Naive thymus-derived CD4-positive, alpha-beta T cell (primary cell): ENCODE results near the gene DEPDC1. TPM values are rescaled to one million over a fixed set of nuclear protein-coding genes. Genes with fewer than 3 reads are reported as not detected.
"Not testable (repeated sequence)": the region's sequence is repeated elsewhere in the genome, so short reads cannot be mapped to it uniquely, and the experiment has no call there.

Experiments used
- ATAC-seq: fragments of 150-1000 bp; cut with Tn5 transposase; 2 replicates; pipeline ENCODE4 v1.10.0; 2021; ENCODE audit warnings: mild to moderate bottlenecking, moderate library complexity
- CTCF ChIA-PET: fragments of 350-600 bp; sonication (Branson Sonifier 250); formaldehyde crosslinking; loops from one replicate; lab custom pipeline; 2021; ENCODE audit warnings: antibody characterized with exemption; lab: Charles Lee
- POLR2A ChIA-PET: fragments of 350-600 bp; sonication (Branson Sonifier 250); formaldehyde crosslinking; loops from one replicate; lab custom pipeline; 2021; ENCODE audit warnings: antibody characterized with exemption, inconsistent platforms; lab: Charles Lee
- DNase-seq, 9 donors: peaks; one replicate each; pipeline versions ENCODE4 v3.0.0 to v3.0.0-alpha.2; 2020 to 2022; ENCODE audit warnings: mixed read lengths in 1 of 9
- H3K27ac ChIP-seq: one replicate; pipeline ENCODE4 v1.7.0; 2013; ENCODE audit warnings: mild to moderate bottlenecking, low read depth, low read length, moderate library complexity
- H3K27me3 ChIP-seq, 2 donors: one replicate each; pipeline ENCODE4 v1.7.0; 2013; ENCODE audit warnings: low read length in 2 of 2, mild to moderate bottlenecking in 2 of 2, moderate library complexity in 2 of 2; ENCODE audit not compliant: control insufficient read depth in 2 of 2, insufficient read depth in 2 of 2
- H3K36me3 ChIP-seq, 3 experiments: 1 replicate in 2 of 3; 2 replicates in 1 of 3; pipeline ENCODE4 v1.7.0; 2013; ENCODE audit warnings: low read length in 3 of 3, mild to moderate bottlenecking in 3 of 3, moderate library complexity in 1 of 3; ENCODE audit not compliant: insufficient read depth in 3 of 3, control insufficient read depth in 2 of 3
- H3K4me1 ChIP-seq, 2 donors: one replicate each; pipeline ENCODE4 v1.7.0; 2013; ENCODE audit warnings: low read length in 2 of 2, mild to moderate bottlenecking in 2 of 2, moderate library complexity in 1 of 2; ENCODE audit not compliant: control insufficient read depth in 2 of 2, insufficient read depth in 2 of 2
- H3K4me3 ChIP-seq: 2 replicates; pipeline ENCODE4 v1.7.0; 2013; ENCODE audit warnings: mild to moderate bottlenecking, low read length
- H3K9me3 ChIP-seq, 3 experiments: 1 replicate in 2 of 3; 2 replicates in 1 of 3; pipeline ENCODE4 v1.7.0; 2013; ENCODE audit warnings: low read length in 3 of 3; ENCODE audit not compliant: control insufficient read depth in 2 of 3
- H3K27ac Mint-ChIP-seq, 9 donors: one replicate each; pipeline ENCODE4 v1.8.0; 2020 to 2022; ENCODE audit warnings: mixed read lengths in 9 of 9, mild to moderate bottlenecking in 8 of 9, moderate library complexity in 5 of 9, inconsistent platforms in 2 of 9
- H3K27me3 Mint-ChIP-seq, 5 donors: one replicate each; pipeline ENCODE4 v1.8.0; 2021 to 2022; ENCODE audit warnings: mixed read lengths in 5 of 5, mild to moderate bottlenecking in 1 of 5
- H3K36me3 Mint-ChIP-seq, 5 donors: one replicate each; pipeline ENCODE4 v1.8.0; 2020 to 2022; ENCODE audit warnings: mixed read lengths in 5 of 5, mild to moderate bottlenecking in 3 of 5, inconsistent platforms in 1 of 5
- H3K4me1 Mint-ChIP-seq, 7 donors: one replicate each; pipeline ENCODE4 v1.8.0; 2020 to 2022; ENCODE audit warnings: mixed read lengths in 7 of 7, mild to moderate bottlenecking in 3 of 7, inconsistent platforms in 1 of 7
- H3K4me3 Mint-ChIP-seq, 10 donors: one replicate each; pipeline ENCODE4 v1.8.0; 2020 to 2022; ENCODE audit warnings: mild to moderate bottlenecking in 10 of 10, mixed read lengths in 10 of 10, moderate library complexity in 6 of 10, inconsistent platforms in 2 of 10
- H3K9me3 Mint-ChIP-seq, 11 donors: one replicate each; pipeline ENCODE4 v1.8.0; 2020 to 2022; ENCODE audit warnings: mixed read lengths in 11 of 11, mild to moderate bottlenecking in 4 of 11, inconsistent platforms in 1 of 11, moderate library complexity in 1 of 11
- intact Hi-C, 2 donors: fragments of 100-400 bp; cut with micrococcal nuclease; formaldehyde crosslinking; loops; one replicate each; pipeline ENCODE4 v1.15.1; 2023
- polyA plus RNA-seq, 2 donors: library from polyadenylated mRNA; unstranded; fragments of 300-500 nt; fragmentation: Illumina TruSeq; gene quantifications; one replicate each; pipeline ENCODE4 v1.2.3, GENCODE V29; 2021
- total RNA-seq, 6 experiments: library from RNA in 5 of 6; stranded (reverse) in 5 of 6; gene quantifications; 1 replicate in 5 of 6; 2 replicates in 1 of 6; pipeline ENCODE4 v1.2.3 and lab custom pipeline; 2021 to 2026

DEPDC1 gene
- total and polyA plus RNA-seq, 7 experiments from 2014 or later: 0.13 to 12.6 (median 0.24) TPM; not detected in 4

DNA sequence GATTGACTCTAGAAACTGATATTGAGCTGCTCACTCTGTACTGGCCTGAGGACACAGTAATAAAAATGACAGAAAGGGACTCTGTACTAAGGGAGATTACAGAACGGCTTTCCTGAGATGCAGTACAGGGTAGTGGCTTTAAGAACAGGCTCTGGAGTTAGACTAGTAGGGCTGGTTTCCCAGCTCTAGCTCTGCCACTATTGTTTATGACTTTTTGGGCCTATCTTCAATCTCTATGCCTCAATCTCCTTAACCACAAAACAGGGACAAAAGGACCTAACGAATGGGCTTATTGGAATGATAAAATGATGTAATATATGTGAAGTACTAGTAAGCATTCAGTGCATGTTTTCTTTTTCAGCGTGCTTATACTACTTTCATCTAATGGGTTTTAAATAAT, 1.4 kb downstream of the DEPDC1 start:
- Histone ChIP-seq H3K4me1 (peaks cover 0 to 5% of the 10 kb centered on the region in 2 donors), H3K9me3 (no peaks in the 10 kb centered on the region), H3K36me3 (no peaks in the 10 kb centered on the region), H3K27ac (no peak overlapping the region), H3K27me3 (no peaks in the 10 kb centered on the region), H3K4me3 (no peak overlapping the region)
- peak overlapping the region; percentile 34 to 94 (median 81) for H3K4me3 Mint-ChIP-seq
- H3K9me3 Mint-ChIP-seq: peaks cover 0 to 4% (median 0%) of the 10 kb centered on the region in 11 donors
- H3K36me3 Mint-ChIP-seq: peaks cover 0 to 15% (median 0%) of the 10 kb centered on the region in 5 donors
- ChIA-PET CTCF (no interaction called here), POLR2A (no interaction called here)
- ATAC-seq (no peak), DNase-seq (no peak)
- H3K4me1 Mint-ChIP-seq: peaks cover 0 to 44% (median 13%) of the 10 kb centered on the region in 7 donors
- peak overlapping the region in 1 of 9 donors; percentile 87 for H3K27ac Mint-ChIP-seq
- H3K27me3 Mint-ChIP-seq: peaks cover 20 to 28% (median 25%) of the 10 kb centered on the region in 5 donors
- intact Hi-C loops: loop anchor here in 1 of 2 donors (5.0 to 10.0 kb wide), 3 partner anchors 1709 to 1917 kb away; partner anchors contain the start of genes ANKRD13C, CTH and LRRC40

DNA sequence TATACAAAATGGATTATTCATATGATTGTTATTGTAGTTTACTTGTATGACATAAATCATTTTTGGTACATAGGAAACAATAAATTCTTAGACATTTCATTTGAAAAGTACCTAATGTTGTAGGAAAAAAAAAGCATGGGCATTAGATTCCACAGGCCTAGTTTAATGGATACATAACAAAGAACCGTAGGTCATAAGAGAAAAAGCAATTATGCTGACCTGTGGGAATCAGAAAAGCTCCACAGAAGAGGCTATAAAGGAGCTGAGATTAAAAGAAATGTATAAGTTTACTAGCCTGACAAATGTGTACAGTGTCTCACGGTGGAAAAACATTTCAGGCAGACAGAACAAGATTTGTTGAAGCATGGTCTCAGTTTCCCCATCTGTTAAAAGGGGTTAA, 3.7 kb downstream of the DEPDC1 start:
- ChIA-PET CTCF (no interaction called here), POLR2A (no interaction called here)
- Histone ChIP-seq H3K27ac (no peak overlapping the region), H3K4me1 (peaks cover 0 to 5% of the 10 kb centered on the region in 2 donors), H3K9me3 (no peaks in the 10 kb centered on the region), H3K4me3 (no peak overlapping the region), H3K27me3 (no peaks in the 10 kb centered on the region), H3K36me3 (no peaks in the 10 kb centered on the region)
- H3K27ac Mint-ChIP-seq: no peak overlapping the region
- H3K36me3 Mint-ChIP-seq: peaks cover 0 to 23% (median 0%) of the 10 kb centered on the region in 5 donors
- H3K4me1 Mint-ChIP-seq: peaks cover 0 to 45% (median 13%) of the 10 kb centered on the region in 7 donors
- DNase-seq (no peak), ATAC-seq (no peak)
- peaks cover 8 to 19% (median 13%) of the 10 kb centered on the region in 5 donors for H3K27me3 Mint-ChIP-seq
- intact Hi-C loops: loop anchor here in 1 of 2 donors (10.0 kb wide), 2 partner anchors 1712 to 1862 kb away; partner anchors contain the start of genes ANKRD13C and LRRC40
- H3K9me3 Mint-ChIP-seq: peaks cover 0 to 4% (median 0%) of the 10 kb centered on the region in 11 donors
- H3K4me3 Mint-ChIP-seq: no peak overlapping the region

DNA sequence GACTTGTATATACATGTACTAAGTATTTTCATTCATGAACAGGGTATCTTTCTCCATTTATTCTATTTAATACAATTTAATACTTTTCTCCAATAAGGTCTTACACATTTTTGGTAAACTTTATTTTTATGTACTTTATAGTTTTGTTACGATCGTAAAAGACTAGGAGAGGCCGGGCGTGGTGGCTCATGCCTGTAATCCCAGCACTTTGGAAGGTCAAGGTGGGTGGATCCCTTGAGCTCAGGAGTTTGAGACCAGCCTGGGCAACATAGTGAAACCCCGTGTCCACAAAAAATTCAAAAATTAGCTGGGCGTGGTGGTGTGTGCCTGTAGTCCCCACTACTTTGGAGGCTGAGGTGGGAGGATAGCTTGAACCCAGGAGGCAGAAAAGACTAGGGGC, 4.6 kb downstream of the DEPDC1 start:
- Mint-ChIP-seq H3K36me3 (peaks cover 0 to 27% (median 0%) of the 10 kb centered on the region in 5 donors), H3K4me1 (peaks cover 0 to 37% (median 11%) of the 10 kb centered on the region in 7 donors), H3K27me3 (peaks cover 0 to 15% (median 12%) of the 10 kb centered on the region in 5 donors)
- H3K9me3 Mint-ChIP-seq, H3K27ac Mint-ChIP-seq, H3K4me1 ChIP-seq, CTCF ChIA-PET, H3K4me3 ChIP-seq, DNase-seq, H3K27ac ChIP-seq, POLR2A ChIA-PET, H3K27me3 ChIP-seq, H3K4me3 Mint-ChIP-seq, H3K36me3 ChIP-seq, ATAC-seq, H3K9me3 ChIP-seq: not testable (repeated sequence)
- intact Hi-C loops: loop anchor here in 1 of 2 donors (10.0 kb wide), 2 partner anchors 1713 to 1863 kb away; partner anchors contain the start of genes ANKRD13C and LRRC40

DNA sequence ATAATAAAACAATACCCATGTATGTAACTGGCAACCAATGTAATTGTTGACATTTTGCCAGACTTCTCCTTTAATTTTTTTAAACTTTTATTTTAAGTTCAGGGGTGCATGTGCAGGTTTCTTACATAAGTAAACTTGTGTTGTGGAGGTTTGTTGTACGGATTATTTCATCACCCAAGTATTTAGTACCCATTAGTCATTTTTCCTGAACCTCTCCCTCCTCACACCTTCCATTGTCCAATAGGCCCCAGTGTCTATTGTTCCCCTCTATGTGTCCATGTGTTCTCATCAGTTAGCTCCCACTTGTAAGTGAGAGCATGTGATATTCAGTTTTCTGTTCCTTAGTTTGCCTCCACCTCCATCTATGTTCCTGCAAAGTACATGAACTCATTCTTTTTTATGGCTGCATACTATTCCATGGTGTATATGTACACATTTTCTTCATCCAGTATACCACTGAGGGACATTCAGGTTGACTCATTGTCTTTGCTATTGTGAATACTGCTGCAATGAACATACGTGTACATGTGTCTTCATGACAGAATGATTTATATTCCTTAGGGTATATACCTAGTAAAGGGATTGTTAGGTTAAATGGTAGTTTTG, 6.7 kb downstream of the DEPDC1 start:
- DNase-seq (no peak), ATAC-seq (no peak)
- H3K27ac Mint-ChIP-seq: no peak overlapping the region
- Histone ChIP-seq H3K27me3 (no peaks in the 10 kb centered on the region), H3K27ac (no peak overlapping the region), H3K4me3 (no peak overlapping the region), H3K36me3 (no peaks in the 10 kb centered on the region), H3K4me1 (no peaks in the 10 kb centered on the region), H3K9me3 (no peaks in the 10 kb centered on the region)
- H3K4me3 Mint-ChIP-seq: no peak overlapping the region
- H3K9me3 Mint-ChIP-seq: peaks cover 0 to 4% (median 0%) of the 10 kb centered on the region in 11 donors
- H3K36me3 Mint-ChIP-seq: peaks cover 0 to 35% (median 0%) of the 10 kb centered on the region in 5 donors
- ChIA-PET POLR2A (no interaction called here), CTCF (no interaction called here)
- H3K27me3 Mint-ChIP-seq: peaks cover 0 to 5% (median under 1%) of the 10 kb centered on the region in 5 donors
- peaks cover 0 to 25% (median 0%) of the 10 kb centered on the region in 7 donors for H3K4me1 Mint-ChIP-seq
- intact Hi-C loops: loop anchor here in 1 of 2 donors (10.0 kb wide), 2 partner anchors 1715 to 1865 kb away; partner anchors contain the start of genes ANKRD13C and LRRC40

DNA sequence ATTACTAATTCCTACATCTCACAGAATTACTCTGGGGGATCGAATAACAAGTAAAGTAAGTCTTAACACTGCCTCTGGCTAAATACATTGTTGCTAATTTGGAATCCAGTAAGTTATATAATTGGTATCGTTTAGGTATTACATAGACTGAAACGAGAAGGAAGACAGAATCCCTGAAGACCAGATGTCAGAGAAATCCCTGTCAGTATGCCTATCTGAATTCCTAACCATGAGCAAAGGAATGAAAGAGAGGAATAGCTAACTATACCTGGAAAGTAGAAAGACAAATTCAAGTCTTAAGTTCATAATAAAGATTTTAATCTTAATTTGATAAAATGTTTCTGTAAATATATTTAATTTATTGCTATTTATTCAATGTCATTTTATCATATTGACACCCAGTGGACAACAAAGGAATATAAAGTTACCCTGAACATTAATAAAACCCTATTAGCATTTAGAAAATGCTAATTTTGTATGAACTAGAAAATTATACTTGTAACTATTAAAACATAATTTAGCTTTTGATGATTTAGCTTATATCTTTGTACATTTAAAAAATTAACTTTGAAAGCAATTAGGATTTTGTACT, 11.4 kb downstream of the DEPDC1 start:
- no peak overlapping the region for H3K4me3 ChIP-seq
- no peak overlapping the region for H3K4me3 Mint-ChIP-seq
- intact Hi-C loops: no loop called here
- no peaks in the 10 kb centered on the region for H3K27me3 ChIP-seq
- ChIA-PET CTCF (no interaction called here), POLR2A (no interaction called here)
- ATAC-seq (no peak), DNase-seq (no peak)
- peaks cover 0 to 4% (median 0%) of the 10 kb centered on the region in 11 donors for H3K9me3 Mint-ChIP-seq
- no peaks in the 10 kb centered on the region for H3K27me3 Mint-ChIP-seq
- no peaks in the 10 kb centered on the region for H3K9me3 ChIP-seq
- H3K27ac Mint-ChIP-seq: no peak overlapping the region
- no peaks in the 10 kb centered on the region for H3K36me3 ChIP-seq
- peaks cover 0 to under 1% (median 0%) of the 10 kb centered on the region in 7 donors for H3K4me1 Mint-ChIP-seq
- no peak overlapping the region for H3K27ac ChIP-seq
- peaks cover 0 to 39% (median 0%) of the 10 kb centered on the region in 5 donors for H3K36me3 Mint-ChIP-seq
- no peaks in the 10 kb centered on the region for H3K4me1 ChIP-seq

DNA sequence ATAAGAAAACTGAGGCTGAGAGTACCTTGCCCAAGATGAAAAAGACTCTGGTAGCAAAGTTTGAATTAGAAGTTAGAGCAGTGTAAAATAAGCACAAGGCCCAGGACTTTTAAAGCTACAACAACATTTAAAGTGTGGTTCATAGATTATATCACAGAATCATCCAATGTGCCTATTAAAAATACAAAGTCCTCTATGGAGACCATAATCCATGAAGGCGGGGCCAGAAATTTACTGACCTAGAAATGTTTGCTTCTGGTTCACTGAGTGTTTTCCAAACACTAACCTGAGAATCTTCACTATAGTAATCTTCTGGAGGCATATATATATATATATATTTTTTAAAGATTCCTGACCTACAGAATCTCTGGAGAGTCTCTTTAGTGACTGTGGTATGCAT, 12.3 kb downstream of the DEPDC1 start:
- H3K4me1 Mint-ChIP-seq: no peaks in the 10 kb centered on the region
- no peak overlapping the region for H3K27ac ChIP-seq
- peaks cover 0 to 36% (median 0%) of the 10 kb centered on the region in 5 donors for H3K36me3 Mint-ChIP-seq
- no peaks in the 10 kb centered on the region for H3K36me3 ChIP-seq
- DNase-seq: no peak
- POLR2A ChIA-PET: no interaction called here
- no peaks in the 10 kb centered on the region for H3K27me3 Mint-ChIP-seq
- H3K9me3 Mint-ChIP-seq: no peaks in the 10 kb centered on the region
- intact Hi-C loops: no loop called here
- CTCF ChIA-PET: no interaction called here
- no peak overlapping the region for H3K4me3 Mint-ChIP-seq
- no peaks in the 10 kb centered on the region for H3K27me3 ChIP-seq
- no peak overlapping the region for H3K4me3 ChIP-seq
- no peak for ATAC-seq
- no peaks in the 10 kb centered on the region for H3K9me3 ChIP-seq
- H3K27ac Mint-ChIP-seq: no peak overlapping the region
- no peaks in the 10 kb centered on the region for H3K4me1 ChIP-seq
